SK-N-SH (cell line): Measurements from ENCODE around the gene COMMD6.

Source experiments
- CHD2 ChIP-seq: fragments of 150-350 bp; IDR thresholded peaks from 2 replicates; pipeline ENCODE4 v1.6.1; 2018; ENCODE audit warnings: low read length; ENCODE audit not compliant: partially characterized antibody
- FOXM1 ChIP-seq: IDR thresholded peaks from 2 replicates; pipeline ENCODE4 v1.4.0; 2012; ENCODE audit warnings: low read depth, mild to moderate bottlenecking
- GABPA ChIP-seq: IDR thresholded peaks from 2 replicates; pipeline ENCODE4 v1.4.0; 2012; ENCODE audit warnings: low read depth, mild to moderate bottlenecking
- JUND ChIP-seq: IDR thresholded peaks from 2 replicates; pipeline ENCODE4 v1.4.0; 2012
- MEF2A ChIP-seq: IDR thresholded peaks from 2 replicates; pipeline ENCODE4 v1.4.0; 2012; ENCODE audit warnings: low read depth, borderline replicate concordance
- NFIC ChIP-seq: IDR thresholded peaks from 2 replicates; pipeline ENCODE4 v1.4.0; 2012; ENCODE audit warnings: borderline replicate concordance
- POLR2AphosphoS5 ChIP-seq: IDR thresholded peaks from 2 replicates; pipeline ENCODE4 v1.6.1; 2012; ENCODE audit warnings: low read depth, low read length
- TCF12 ChIP-seq: IDR thresholded peaks from 2 replicates; pipeline ENCODE4 v1.4.0; 2012
- YY1 ChIP-seq: IDR thresholded peaks from 2 replicates; pipeline ENCODE4 v1.4.0; 2012; ENCODE audit warnings: low read depth, mild to moderate bottlenecking
- TF ChIP-seq, protein P1 (sequence below): fragments of 200-600 bp; sonication (generic); IDR thresholded peaks from 2 replicates; pipeline ENCODE4 v1.6.1; 2017; ENCODE audit warnings: antibody characterized with exemption, mild to moderate bottlenecking, moderate library complexity
- TF ChIP-seq, protein P2 (sequence below): IDR thresholded peaks from 2 replicates; pipeline ENCODE4 v1.4.0; 2012; ENCODE audit warnings: low read depth, borderline replicate concordance
- TF ChIP-seq, protein P3 (sequence below): fragments of 150-350 bp; IDR thresholded peaks from 2 replicates; pipeline ENCODE4 v1.6.1; 2016; ENCODE audit warnings: mild to moderate bottlenecking, low read depth, low read length

DNA sequence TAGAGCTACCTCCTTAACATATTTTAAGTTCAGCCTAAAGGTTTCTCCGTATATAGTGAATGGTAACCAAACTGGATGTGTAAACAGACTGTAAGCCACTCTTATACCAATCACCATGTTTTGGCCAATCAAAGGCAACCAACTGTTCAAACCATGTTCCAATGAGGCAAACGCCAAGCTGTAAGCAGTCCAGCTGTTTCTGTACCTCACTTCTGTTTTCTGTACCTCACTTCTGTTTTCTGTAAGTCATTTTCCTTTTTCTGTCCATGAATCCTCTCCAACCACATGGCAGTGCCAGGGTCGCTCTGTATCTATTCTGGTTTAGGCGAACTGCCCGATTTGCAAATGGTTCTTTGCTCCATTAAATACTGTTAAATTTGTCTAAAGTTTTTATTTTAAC, 24.4 kb downstream of the COMMD6 start:
- TF ChIP-seq POLR2AphosphoS5 (no peak), CHD2 (no peak), FOXM1 (no peak), TCF12 (no peak), NFIC (no peak), YY1 (no peak), GABPA (no peak), MEF2A (no peak), JUND (no peak)
- TF ChIP-seq, protein P1, sequence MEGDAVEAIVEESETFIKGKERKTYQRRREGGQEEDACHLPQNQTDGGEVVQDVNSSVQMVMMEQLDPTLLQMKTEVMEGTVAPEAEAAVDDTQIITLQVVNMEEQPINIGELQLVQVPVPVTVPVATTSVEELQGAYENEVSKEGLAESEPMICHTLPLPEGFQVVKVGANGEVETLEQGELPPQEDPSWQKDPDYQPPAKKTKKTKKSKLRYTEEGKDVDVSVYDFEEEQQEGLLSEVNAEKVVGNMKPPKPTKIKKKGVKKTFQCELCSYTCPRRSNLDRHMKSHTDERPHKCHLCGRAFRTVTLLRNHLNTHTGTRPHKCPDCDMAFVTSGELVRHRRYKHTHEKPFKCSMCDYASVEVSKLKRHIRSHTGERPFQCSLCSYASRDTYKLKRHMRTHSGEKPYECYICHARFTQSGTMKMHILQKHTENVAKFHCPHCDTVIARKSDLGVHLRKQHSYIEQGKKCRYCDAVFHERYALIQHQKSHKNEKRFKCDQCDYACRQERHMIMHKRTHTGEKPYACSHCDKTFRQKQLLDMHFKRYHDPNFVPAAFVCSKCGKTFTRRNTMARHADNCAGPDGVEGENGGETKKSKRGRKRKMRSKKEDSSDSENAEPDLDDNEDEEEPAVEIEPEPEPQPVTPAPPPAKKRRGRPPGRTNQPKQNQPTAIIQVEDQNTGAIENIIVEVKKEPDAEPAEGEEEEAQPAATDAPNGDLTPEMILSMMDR = no peak
- TF ChIP-seq, protein P2, sequence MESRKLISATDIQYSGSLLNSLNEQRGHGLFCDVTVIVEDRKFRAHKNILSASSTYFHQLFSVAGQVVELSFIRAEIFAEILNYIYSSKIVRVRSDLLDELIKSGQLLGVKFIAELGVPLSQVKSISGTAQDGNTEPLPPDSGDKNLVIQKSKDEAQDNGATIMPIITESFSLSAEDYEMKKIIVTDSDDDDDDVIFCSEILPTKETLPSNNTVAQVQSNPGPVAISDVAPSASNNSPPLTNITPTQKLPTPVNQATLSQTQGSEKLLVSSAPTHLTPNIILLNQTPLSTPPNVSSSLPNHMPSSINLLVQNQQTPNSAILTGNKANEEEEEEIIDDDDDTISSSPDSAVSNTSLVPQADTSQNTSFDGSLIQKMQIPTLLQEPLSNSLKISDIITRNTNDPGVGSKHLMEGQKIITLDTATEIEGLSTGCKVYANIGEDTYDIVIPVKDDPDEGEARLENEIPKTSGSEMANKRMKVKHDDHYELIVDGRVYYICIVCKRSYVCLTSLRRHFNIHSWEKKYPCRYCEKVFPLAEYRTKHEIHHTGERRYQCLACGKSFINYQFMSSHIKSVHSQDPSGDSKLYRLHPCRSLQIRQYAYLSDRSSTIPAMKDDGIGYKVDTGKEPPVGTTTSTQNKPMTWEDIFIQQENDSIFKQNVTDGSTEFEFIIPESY = no peak
- TF ChIP-seq, protein P3, sequence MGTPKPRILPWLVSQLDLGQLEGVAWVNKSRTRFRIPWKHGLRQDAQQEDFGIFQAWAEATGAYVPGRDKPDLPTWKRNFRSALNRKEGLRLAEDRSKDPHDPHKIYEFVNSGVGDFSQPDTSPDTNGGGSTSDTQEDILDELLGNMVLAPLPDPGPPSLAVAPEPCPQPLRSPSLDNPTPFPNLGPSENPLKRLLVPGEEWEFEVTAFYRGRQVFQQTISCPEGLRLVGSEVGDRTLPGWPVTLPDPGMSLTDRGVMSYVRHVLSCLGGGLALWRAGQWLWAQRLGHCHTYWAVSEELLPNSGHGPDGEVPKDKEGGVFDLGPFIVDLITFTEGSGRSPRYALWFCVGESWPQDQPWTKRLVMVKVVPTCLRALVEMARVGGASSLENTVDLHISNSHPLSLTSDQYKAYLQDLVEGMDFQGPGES = no peak
